Raji (cell line): ENCODE measurements around the gene EPHB3.

ENCODE experiments used
- POLR2A ChIP-seq: IDR thresholded peaks from 2 replicates; pipeline ENCODE4 v1.6.1; 2011; ENCODE audit warnings: low read depth, low read length, control low read depth; ENCODE audit not compliant: insufficient read depth

The EPHB3 gene

DNA sequence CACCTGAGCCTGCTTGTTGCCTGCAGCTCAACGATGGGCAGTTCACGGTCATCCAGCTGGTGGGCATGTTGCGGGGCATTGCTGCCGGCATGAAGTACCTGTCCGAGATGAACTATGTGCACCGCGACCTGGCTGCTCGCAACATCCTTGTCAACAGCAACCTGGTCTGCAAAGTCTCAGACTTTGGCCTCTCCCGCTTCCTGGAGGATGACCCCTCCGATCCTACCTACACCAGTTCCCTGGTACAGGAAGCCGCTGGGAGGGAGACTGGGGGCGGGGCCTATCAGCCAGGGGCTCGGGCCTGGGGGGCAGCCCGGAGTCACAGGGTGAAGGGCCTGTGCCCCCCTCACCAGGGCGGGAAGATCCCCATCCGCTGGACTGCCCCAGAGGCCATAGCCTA lies 18.8 kb downstream of the EPHB3 start:
- no peak for TF ChIP-seq POLR2A

DNA sequence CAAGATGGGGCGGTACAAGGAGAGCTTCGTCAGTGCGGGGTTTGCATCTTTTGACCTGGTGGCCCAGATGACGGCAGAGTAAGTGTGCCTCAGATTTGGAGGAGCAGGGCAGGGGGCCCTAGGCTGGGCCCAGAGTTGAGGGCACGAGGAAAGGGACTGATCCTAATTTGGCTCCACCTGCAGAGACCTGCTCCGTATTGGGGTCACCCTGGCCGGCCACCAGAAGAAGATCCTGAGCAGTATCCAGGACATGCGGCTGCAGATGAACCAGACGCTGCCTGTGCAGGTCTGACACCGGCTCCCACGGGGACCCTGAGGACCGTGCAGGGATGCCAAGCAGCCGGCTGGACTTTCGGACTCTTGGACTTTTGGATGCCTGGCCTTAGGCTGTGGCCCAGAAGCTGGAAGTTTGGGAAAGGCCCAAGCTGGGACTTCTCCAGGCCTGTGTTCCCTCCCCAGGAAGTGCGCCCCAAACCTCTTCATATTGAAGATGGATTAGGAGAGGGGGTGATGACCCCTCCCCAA lies 19.8 kb downstream of the EPHB3 start:
- TF ChIP-seq POLR2A = no peak

- no peak for TF ChIP-seq POLR2A
Observed at GRCh38 chr3:184582646-184583577, 21.3 kb downstream of the EPHB3 start.

GRCh38 chr3:184583578-184584451 lies 22.2 kb downstream of the EPHB3 start:
- no peak for TF ChIP-seq POLR2A

DNA sequence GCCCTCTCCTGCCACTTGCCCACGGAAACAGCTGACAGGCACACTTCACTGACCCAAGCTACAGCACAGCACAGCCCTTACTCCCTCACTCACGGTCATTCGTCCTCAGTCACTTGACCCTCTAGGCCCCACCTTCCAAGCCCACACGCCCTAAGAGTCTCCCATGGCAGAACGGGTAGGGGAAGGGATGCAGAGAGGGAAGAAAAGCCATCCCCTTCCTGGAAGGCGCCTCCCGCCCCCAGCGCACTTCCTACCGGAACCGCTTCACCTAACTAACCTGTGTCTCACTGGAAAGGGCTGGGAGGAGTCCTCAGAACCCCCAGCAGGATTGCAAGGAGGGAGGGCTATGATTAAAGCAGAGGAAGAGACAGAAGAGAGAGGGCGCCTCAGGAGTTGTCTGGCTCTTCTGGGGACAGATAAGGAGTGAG lies 22.9 kb downstream of the EPHB3 start:
- TF ChIP-seq POLR2A = no peak

DNA sequence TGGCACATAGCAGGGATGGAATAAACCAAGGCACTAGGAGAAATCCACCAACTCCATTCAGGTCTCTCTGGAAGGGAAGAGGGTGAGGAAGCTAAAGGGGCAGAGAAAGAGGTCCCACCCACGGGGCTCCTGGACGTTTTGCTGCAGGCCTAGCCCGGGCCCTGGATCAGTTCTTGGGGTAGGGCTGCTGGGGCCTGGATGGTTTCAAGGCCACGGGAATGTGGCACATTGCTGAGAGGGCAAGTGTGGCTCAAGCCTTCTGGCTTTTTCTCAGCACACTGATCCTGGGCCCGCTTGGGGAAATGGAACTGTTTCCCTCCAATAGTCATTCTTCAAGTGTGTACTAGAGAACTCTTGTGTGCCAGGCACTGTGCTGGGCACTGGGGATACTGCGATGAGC lies 24.0 kb downstream of the EPHB3 start:
- TF ChIP-seq POLR2A = no peak

GRCh38 chr3:184586851-184587250 lies 25.3 kb downstream of the EPHB3 start:
- TF ChIP-seq POLR2A = no peak

- TF ChIP-seq POLR2A = no peak
Observed at GRCh38 chr3:184588776-184589175, 27.2 kb downstream of the EPHB3 start.

- no peak for TF ChIP-seq POLR2A
Observed at GRCh38 chr3:184590795-184591194, 29.2 kb downstream of the EPHB3 start.

GRCh38 chr3:184591789-184592188 lies 30.2 kb downstream of the EPHB3 start:
- TF ChIP-seq POLR2A = no peak

GRCh38 chr3:184592371-184593219 lies 31.0 kb downstream of the EPHB3 start:
- TF ChIP-seq POLR2A = no peak

DNA sequence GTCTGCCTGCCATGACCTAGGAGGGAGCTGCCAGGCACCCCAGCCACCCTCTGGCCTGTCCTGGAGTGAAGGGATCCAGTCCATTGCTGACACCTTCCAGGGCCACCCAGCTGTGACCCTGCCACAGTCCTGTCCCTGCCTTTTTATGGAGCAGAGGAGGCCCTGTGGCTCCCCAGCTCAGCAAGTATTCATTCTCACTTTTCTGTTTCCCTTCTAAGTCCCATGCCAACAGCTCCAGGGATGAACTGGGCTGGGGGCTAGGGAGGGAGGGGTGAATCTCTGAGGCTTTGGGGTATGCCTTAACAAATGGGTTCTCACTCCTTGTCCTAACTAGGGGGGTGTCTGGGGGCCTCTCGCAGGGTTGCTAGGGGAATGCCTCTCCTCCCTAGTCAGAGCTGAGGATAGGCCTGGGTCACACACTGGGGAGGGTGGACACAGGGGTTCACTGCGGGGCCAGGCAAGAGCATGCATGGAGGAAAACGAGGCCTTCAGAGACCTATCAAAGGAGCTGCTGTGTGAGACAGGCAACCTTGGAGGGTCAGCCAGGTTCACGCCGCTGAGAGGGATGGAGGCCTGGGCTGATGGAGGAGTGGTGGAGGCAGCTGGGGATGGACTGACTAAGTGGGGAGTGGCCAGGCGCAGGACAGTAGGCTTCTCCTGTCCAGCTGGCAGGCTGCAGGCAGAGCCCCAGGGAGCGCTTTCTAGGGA lies 31.8 kb downstream of the EPHB3 start:
- no peak for TF ChIP-seq POLR2A

DNA sequence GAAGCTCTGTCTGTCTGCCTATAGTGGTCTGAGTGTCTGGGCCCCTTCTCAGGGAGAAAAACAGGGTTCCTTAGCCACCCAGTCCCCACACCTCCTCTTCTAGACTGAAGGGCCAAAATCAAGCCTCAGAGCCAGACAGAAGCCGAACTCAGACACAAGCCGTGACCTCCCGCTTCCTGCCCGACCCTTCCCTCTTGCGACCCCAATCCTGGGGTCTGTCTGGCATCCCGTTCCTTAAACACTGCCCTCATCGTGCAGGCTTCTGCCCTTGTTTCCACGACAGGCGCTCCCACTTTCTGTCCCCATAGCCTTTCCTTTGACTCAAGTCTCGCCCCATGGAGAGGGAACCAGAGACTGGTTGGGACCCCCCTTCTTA lies 32.3 kb downstream of the EPHB3 start:
- TF ChIP-seq POLR2A = no peak

DNA sequence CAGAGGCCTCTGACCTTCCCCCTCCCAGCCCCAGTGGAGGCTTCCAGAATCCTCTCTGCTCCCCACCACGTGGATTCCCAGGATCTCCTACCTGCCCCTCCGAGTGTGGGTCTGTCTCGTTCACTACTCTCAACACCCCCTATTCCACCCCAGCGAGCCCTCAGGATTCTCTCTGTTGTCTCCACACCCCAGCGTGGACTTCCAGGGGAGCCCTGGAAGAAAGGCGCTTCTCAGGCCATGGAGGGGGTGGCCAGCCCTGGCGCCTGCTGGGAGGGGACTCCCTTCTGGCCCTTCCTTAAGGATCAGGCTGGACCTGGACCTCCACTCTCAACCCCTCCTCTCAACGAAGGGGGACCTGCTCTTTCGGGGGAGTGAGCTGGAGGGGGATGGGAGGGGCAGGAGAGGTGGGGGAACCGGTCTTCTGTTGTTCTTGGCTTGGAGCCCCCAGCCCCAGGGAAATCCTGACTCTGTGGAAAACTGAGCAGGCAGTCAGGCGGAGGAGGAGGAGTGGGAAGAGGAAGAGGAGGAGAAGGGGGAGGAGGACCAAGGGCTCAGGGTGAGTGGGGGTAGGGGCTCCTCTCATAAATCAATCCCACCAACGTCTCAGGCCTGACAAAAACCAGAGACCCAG lies 32.9 kb downstream of the EPHB3 start:
- TF ChIP-seq POLR2A = no peak
